Mucosa of stomach (tissue), 1 donor: ENCODE measurements around the gene LMO2.
"Not testable (repeated sequence)": the region's sequence is repeated elsewhere in the genome, so short reads cannot be mapped to it uniquely, and the experiment has no call there.

Experiments
- H3K27me3 ChIP-seq: one replicate; pipeline ENCODE4 v1.7.0; 2013; ENCODE audit warnings: mild to moderate bottlenecking, low read length; ENCODE audit not compliant: control insufficient read depth, insufficient read depth
- H3K36me3 ChIP-seq: one replicate; pipeline ENCODE4 v1.7.0; 2013; ENCODE audit warnings: low read length; ENCODE audit not compliant: control insufficient read depth, insufficient read depth
- H3K4me1 ChIP-seq: one replicate; pipeline ENCODE4 v1.7.0; 2013; ENCODE audit warnings: mild to moderate bottlenecking, low read length; ENCODE audit not compliant: control insufficient read depth, insufficient read depth
- H3K4me3 ChIP-seq: one replicate; pipeline ENCODE4 v1.7.0; 2013; ENCODE audit warnings: low read length
- H3K9ac ChIP-seq: one replicate; pipeline ENCODE4 v1.7.0; 2013; ENCODE audit warnings: mild to moderate bottlenecking, low read length, moderate library complexity
- H3K9me3 ChIP-seq: one replicate; pipeline ENCODE4 v1.7.0; 2013; ENCODE audit warnings: mild to moderate bottlenecking, low read length, moderate library complexity; ENCODE audit not compliant: control insufficient read depth
- donor health status: Pancreatic carcinoma.

LMO2 gene

GRCh38 chr11:33928564-33928963 is 36.7 kb upstream of the LMO2 start:
- H3K4me3 ChIP-seq: no peak overlapping the region
- no peaks in the 10 kb centered on the region for H3K4me1 ChIP-seq
- no peak overlapping the region for H3K9ac ChIP-seq
- H3K9me3 ChIP-seq: no peaks in the 10 kb centered on the region
- H3K27me3 ChIP-seq: no peaks in the 10 kb centered on the region
- H3K36me3 ChIP-seq: no peaks in the 10 kb centered on the region

GRCh38 chr11:33926671-33927552 is 35.0 kb upstream of the LMO2 start:
- Histone ChIP-seq H3K4me3 (no peak overlapping the region), H3K9ac (no peak overlapping the region), H3K27me3 (no peaks in the 10 kb centered on the region), H3K36me3 (no peaks in the 10 kb centered on the region), H3K9me3 (no peaks in the 10 kb centered on the region), H3K4me1 (no peaks in the 10 kb centered on the region)

GRCh38 chr11:33924341-33924740 is 32.5 kb upstream of the LMO2 start:
- no peak overlapping the region for H3K9ac ChIP-seq
- H3K9me3 ChIP-seq: no peaks in the 10 kb centered on the region
- H3K36me3 ChIP-seq: no peaks in the 10 kb centered on the region
- H3K27me3 ChIP-seq: peaks cover 2% of the 10 kb centered on the region
- H3K4me3 ChIP-seq: no peak overlapping the region
- H3K4me1 ChIP-seq: no peaks in the 10 kb centered on the region

GRCh38 chr11:33923626-33924025 is 31.8 kb upstream of the LMO2 start:
- H3K4me1 ChIP-seq: no peaks in the 10 kb centered on the region
- H3K9ac ChIP-seq: no peak overlapping the region
- no peak overlapping the region for H3K4me3 ChIP-seq
- H3K9me3 ChIP-seq: no peaks in the 10 kb centered on the region
- H3K27me3 ChIP-seq: peaks cover 2% of the 10 kb centered on the region
- H3K36me3 ChIP-seq: no peaks in the 10 kb centered on the region

- Histone ChIP-seq H3K27me3 (peaks cover 2% of the 10 kb centered on the region), H3K4me1 (no peaks in the 10 kb centered on the region), H3K36me3 (no peaks in the 10 kb centered on the region), H3K9ac (no peak overlapping the region), H3K9me3 (no peaks in the 10 kb centered on the region), H3K4me3 (no peak overlapping the region)
Observed at GRCh38 chr11:33920838-33921613, 29.1 kb upstream of the LMO2 start.

- no peaks in the 10 kb centered on the region for H3K4me1 ChIP-seq
- H3K4me3 ChIP-seq: no peak overlapping the region
- no peaks in the 10 kb centered on the region for H3K36me3 ChIP-seq
- H3K27me3 ChIP-seq: peaks cover 2% of the 10 kb centered on the region
- H3K9me3 ChIP-seq: no peaks in the 10 kb centered on the region
- H3K9ac ChIP-seq: no peak overlapping the region
Observed at GRCh38 chr11:33919645-33920044, 27.8 kb upstream of the LMO2 start.

GRCh38 chr11:33917402-33917801 is 25.5 kb upstream of the LMO2 start:
- not testable (repeated sequence) for H3K4me1 ChIP-seq, H3K27me3 ChIP-seq, H3K4me3 ChIP-seq, H3K9me3 ChIP-seq, H3K9ac ChIP-seq, H3K36me3 ChIP-seq

- Histone ChIP-seq H3K4me1 (no peaks in the 10 kb centered on the region), H3K9ac (no peak overlapping the region), H3K9me3 (no peaks in the 10 kb centered on the region), H3K27me3 (peaks cover 2% of the 10 kb centered on the region), H3K4me3 (no peak overlapping the region), H3K36me3 (no peaks in the 10 kb centered on the region)
Observed at GRCh38 chr11:33916736-33917135, 24.9 kb upstream of the LMO2 start.

GRCh38 chr11:33915526-33915925 is 23.6 kb upstream of the LMO2 start:
- Histone ChIP-seq H3K36me3 (no peaks in the 10 kb centered on the region), H3K9ac (no peak overlapping the region), H3K27me3 (peaks cover 2% of the 10 kb centered on the region), H3K4me1 (no peaks in the 10 kb centered on the region), H3K9me3 (no peaks in the 10 kb centered on the region), H3K4me3 (no peak overlapping the region)

- H3K36me3 ChIP-seq: no peaks in the 10 kb centered on the region
- no peaks in the 10 kb centered on the region for H3K9me3 ChIP-seq
- no peaks in the 10 kb centered on the region for H3K4me1 ChIP-seq
- no peaks in the 10 kb centered on the region for H3K27me3 ChIP-seq
- no peak overlapping the region for H3K4me3 ChIP-seq
- no peak overlapping the region for H3K9ac ChIP-seq
Observed at GRCh38 chr11:33913991-33914390, 22.1 kb upstream of the LMO2 start.

GRCh38 chr11:33912405-33913361 is 20.8 kb upstream of the LMO2 start:
- Histone ChIP-seq H3K4me3 (no peak overlapping the region), H3K4me1 (no peaks in the 10 kb centered on the region), H3K9me3 (no peaks in the 10 kb centered on the region), H3K27me3 (no peaks in the 10 kb centered on the region), H3K36me3 (no peaks in the 10 kb centered on the region), H3K9ac (no peak overlapping the region)
